HG03139 (cell line): ENCODE data around the gene COX7A2.

Experiments used
- ATAC-seq: cut with Tn5 transposase; IDR thresholded peaks from one replicate; pipeline ENCODE4 v1.9.1; 2021; ENCODE audit not compliant: unreplicated experiment

COX7A2 gene

DNA sequence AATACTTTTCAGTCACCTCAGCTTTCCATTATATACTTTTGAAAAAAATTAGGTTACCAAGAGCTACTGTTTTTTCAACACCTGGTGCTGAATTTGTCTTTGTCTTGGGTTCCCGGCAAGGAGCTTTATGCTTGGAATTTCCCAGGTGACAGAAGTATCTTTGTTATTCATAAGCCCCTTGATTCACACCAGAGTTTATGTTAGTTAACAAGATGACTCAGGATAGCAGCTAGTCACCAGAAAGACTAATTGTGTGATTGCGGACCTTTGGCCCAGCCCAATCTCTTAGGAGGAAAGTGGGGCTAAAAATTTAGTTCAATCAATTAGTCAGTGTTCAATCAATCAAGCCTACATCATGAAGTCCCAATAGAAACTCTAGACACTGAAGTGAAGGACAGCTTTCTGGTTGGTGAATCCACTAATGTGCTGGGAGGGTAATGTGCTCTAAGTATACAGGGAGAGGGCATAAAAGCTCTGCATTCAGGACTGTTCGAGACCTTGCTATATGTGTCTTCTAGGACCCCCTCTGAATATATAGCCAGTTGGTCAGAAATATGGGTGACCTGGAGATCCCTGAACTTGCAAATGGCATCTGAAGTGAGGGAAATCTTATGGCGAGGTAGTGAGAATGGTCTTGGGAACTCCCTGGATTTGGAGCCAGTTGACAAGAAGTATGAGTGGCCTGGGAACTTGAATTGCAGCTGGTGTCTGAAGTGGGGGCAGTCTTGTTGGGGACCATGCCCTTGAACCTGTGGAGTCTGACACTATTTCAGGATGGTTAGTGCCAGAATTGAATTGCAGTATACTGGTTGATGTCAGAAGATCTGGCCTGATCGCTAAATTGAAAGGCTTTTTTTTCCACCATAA lies 24.8 kb upstream of the COX7A2 start:
- no peak for ATAC-seq

DNA sequence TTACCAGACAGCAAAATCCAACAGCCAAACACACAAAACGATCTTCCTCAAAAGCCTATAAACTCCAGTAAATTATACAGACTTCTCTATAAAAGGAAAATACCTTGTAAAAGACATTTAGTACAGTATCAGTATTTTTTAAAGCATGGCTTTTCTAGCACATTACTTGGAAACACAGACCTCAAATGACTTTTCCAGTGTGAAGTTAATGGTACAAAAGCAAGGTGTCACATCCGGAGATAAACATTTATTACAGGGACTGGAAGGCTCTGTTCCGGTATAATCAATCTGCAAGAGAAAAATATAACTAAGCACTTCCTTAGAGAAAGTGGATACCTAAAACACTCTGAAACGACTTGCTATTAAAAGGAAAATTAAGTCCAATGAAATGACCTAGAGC lies 23.9 kb upstream of the COX7A2 start:
- ATAC-seq = no peak

DNA sequence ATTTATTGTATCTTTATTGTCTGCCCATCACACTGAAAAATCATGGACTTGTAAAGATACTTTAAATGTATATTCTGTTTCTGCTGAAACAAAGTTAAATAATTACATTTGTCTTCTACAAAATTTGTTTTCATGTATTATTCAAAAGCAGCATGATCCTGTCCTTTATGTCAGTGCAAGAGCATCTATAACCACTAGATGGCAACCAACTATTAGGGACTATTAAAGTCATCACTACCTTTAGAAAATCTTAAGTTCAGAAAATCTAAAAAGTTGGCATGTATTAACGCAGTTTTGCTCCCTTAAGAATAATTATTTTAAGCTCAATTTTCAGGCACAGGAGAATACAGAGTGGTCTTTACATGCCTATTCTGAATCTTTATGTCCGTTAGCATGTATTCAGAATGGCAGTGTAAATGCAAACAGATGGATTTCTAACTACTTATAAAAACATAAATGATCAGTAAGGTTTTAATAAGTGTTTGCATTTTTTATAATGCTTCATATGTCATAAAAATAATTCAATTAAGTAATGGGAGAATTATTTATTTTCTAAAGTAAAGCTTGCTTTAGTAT lies 23.2 kb upstream of the COX7A2 start:
- peak; percentile 69 for ATAC-seq

DNA sequence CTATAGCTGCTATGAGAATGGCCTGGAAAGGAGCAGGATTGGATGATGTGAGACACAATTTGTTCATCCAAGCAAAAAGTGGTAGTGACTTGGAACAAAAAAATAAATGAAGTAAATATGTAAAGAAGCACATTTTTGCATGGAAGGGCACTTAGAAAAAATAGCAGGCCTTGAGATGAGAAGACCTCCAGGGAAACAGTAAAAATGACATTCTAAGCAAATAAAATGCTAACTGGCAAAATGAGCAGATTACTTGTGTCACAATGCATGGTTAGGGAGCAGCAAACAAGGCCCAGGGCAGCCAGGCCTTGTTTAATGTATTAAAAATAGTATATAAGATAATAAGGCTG lies 19.8 kb upstream of the COX7A2 start:
- no peak for ATAC-seq

DNA sequence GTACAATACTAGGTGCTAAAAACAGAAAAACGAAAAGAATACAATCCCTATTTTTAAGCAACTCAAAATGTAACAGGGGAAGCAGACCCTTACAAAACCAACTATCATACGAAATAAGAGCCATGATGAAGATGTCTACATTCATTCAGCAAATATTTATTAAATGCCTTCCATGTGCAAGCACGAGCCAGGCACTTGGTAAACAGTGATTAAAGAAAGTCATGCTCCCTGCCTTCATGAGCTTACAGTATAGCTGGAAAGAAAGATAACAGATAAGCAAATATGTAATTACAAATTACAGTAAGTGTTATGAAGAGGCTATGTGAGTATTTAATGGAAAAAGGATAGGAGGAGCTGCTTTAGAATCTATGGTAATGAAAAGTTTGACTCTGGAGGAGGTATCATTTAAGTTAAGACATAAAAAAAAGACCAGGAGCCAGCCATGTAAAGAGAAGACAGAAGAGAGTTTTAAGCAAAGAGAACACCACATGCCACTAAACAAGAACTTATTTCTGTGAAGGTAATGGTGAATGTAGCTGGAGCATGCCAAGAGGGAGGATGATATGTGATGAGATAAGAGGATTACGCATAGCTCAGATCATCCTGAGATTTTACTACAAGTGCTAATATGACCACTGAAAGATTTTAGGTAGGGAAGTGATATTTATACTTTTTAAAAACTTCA lies 19.3 kb upstream of the COX7A2 start:
- no peak for ATAC-seq

DNA sequence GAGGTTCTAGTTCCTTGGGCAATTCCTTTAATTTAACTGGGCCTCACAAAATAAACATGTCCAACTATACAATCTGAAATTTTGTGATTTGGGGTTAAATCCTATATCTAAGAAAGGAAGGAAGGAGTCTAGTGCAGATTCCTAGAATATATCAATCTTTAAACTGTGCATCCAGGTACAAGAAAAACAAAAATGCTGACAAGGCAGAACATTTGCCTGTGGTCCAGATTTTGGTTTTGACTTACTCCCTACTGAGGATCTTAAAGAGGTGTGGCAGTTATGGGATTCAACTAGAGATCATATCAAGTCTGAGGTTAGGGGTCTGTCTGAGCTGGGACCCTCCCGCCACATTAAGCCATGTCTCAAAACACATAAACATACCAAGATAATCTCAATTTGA lies 17.7 kb upstream of the COX7A2 start:
- ATAC-seq = no peak

DNA sequence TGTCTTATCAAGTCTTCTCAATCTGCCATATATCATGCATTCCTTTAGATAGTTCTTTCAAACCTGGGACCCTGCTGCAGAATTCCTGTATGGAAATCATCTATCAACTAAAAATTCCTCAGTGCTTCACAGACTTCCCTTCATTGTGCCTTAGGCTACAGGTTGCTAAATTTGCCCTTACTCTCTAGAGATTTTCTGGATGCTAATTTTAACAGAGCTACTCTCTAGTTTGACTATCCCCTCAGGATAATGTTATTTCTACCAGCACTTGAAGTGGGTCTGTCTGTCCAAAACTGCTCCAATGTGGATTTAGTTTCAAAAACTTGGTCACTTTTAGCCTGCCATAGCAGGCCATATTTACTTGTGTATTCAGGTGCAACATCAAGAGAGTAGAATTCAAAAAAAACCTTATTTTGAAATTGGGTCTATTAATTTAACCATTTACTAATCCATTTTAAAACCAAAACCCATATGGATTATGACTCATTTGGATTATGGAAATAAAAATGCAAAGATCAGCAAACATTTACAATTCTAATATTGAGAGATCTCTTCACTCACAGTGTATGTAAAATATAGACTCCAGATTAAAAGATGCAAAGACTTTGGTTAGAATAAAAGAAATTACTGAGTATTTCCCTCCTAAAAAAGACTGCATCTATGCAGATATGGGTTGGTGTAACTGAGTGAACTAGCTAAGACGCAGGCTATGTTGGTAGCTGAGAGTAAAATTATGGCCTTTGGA lies 13.9 kb upstream of the COX7A2 start:
- no peak for ATAC-seq

DNA sequence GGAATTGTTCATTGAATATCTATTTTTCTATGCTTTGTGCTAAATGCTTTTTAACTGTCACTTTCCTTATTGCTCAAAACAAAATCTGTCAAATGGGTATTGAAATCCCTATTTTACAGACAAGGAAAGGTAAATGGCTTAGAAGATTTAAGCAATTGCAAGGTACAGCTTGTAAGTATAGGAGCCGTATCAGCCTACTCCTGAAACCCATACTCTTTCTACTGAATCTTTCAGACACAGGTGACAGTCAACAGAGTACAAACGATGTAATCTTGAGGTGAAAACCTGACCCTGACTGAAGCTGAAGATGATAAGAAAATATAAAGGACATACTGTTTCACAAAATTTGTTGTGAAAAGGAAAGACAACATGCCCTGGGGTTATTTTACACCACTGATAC lies 7.0 kb upstream of the COX7A2 start:
- no peak for ATAC-seq

DNA sequence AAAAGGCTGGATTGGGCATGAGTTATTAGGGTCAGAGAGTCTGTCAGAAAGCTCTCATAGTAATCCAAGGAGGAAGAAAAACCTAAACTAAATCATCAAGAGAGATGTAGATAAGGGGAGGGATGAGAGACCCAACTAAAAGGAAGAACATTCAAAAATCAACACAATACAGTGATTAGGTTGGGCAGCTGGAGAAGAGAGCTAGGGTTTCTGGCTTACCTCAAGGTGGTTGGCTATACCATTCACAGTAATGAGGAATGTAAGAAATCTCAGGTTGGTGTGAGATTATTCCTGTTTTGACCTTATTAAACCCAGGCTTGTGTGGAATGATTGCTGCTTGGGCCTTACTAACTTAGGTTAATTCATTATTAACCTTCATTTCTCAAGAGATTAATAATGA lies 6.2 kb upstream of the COX7A2 start:
- ATAC-seq = no peak

DNA sequence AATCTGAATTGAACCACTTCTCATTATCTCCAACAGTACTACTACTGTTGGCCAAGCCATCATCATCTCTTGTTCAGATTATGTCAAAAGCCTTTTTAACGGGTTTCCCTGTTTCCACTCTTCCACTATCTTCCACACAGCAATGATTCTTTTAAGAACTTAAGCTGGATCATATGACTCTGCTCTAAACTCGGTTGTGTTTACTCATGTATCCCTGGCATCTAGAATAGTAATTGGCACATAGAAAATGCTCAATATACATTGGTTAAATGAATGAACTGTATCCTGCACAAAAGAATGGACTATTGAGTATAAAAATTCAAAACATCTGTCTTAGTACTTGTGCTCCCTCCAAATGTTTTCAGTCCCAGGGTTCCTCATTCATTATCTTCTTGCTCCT lies 2.8 kb upstream of the COX7A2 start:
- no peak for ATAC-seq

DNA sequence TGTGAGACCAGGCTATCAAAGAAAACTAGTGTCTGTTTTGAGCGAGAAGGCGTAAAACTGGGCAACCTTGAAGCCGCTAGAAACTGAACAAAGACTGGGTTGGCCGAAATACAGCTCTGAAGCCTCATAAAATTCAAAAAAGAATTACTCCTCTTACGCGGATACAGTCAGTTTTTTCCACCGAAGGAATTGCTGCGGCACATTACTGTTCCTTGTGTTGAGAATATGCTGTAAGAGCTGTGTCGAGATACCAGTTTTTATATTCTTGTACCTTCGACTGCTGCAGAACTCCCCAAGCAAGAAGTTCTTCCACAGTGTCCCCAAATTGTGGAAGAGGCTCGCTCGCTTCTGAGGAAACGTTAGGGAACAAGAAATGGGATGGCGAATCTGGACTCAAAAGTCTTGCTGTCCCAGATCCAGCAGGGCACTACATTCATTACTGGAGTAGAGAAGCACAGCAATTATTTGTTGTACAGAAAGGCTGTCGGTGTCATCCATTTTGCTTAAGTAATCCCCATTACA lies 523 bp upstream of the COX7A2 start:
- no peak for ATAC-seq

DNA sequence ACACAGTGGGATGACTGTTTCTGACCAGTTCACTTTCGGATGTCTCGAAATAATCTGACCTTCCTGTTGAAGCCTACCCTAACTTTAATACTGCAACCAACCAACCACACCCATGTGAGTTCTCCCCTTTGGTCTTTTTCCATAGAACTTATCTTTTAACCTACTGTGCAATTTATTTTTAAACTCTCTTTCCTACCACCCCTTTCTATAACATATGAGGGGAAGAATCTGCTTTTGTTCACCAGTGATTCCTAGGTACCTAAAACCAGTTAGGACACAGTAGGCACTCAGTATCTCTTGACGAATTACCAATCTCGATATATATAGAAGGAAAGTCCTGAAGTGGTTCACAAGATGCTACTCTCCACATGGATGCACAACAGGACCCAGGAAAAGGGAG lies 7.0 kb downstream of the COX7A2 start:
- ATAC-seq = no peak

DNA sequence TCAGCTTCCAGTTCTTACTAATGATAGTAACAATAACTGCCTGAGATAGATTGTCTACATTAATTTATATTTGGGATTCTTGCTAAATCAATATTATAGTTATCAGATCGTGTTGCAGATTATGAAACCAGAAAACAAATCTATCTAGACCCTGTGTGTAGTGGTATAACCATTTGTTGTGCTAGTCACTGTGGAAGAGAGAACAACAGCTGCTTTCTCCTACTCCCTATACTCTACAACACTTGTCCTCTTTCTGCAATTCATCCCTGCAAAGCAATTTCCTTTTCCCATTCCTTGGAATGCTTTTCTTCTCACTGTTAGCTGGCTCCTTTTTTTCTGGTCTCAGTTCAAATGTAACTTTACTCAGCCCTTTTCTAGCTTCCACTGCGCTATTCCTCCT lies 8.3 kb downstream of the COX7A2 start:
- ATAC-seq = no peak

DNA sequence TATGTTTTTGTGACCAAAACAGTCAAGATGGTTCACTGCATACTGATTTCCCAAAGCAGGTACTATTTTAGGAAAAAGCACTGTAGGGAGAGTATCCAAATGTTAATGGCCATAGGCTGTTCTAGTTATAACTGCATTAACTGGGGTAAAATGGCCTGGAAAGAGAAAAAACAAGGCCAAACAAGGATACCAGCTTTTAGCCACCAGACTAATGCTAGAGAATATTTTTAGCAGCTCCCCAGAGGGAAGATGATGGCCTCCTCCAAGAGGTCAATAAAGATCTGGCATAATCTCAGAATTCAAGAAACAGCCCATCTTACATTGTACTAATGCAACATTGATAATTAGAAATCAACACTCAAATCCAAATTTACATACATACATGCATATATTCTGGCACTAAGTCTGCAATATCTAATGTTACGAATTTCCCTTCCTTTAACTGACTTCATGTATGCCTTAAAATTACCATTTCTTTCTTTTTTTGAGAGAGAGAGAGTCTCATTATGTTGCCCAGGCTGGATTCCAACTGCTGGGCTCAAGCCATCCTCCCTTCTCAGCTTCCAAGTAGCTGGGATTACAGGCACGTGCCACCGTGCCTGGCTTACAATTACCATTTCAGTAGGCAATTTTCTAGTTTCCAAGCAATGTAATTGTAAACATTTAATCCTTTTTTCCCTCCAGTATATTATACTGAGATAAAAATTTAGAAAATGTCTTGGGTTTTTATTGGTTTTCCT lies 9.3 kb downstream of the COX7A2 start:
- ATAC-seq = no peak

DNA sequence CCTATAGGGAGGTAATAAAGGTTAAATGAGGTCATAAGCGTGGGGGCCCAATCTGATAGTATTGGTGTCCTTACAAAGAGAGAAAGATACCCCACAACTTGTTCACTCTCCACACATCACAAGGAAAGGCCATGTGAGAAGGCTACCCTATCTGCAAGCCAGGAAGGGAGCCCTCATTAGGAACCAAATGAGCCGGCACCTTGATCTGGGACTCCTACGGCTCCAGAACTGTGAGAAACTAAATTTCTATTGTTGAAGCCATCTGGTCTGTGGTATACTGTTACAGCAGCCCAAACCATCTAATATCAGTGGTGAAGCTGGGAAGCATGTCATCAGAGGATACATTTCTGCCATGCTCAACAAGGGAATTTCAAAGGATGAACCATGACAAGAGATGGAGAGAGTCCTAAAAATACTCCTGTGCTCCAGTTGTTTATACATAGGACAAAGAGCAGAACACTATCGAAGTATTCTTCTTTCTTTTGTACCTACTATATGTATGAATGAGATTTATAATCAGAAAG lies 10.4 kb downstream of the COX7A2 start:
- no peak for ATAC-seq

DNA sequence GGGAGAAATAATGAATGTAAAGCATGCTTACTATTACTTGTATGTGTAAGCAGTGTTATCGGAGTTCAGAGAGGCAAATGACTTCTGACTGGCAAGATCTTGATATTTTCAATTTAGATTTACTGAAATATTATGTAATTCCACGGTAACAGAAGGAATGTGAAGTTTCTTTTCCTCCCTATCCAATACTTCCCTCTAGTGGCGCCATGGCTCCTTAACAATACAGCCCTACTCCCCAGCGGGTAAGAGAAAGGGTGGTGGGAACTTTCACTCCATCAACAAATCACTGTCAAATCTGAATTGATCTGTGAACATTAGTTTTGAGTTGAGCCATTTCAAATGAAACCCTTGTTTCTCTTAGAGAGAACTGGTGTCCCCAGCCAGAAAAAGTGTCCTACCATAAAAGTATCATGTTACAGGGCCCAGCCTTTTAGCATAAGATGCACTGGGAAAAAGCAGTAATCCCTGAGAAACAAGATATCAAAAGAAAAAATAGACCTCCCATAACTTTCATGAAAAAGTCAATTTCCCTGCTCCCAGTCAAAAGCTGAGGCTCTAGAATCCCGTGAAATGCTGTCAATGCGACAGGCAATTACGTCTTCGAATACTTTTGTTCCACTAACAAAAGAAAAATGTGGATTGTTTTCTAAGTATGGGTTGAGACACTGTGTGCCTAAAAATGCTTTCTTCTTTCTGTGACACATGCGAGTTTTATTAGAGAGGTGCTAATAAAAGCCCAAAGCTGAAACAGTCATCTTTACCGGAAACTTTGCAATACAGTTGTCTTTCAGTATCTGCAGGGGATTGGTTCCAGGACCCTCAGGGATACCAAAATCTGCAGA lies 12.9 kb downstream of the COX7A2 start:
- no peak for ATAC-seq

DNA sequence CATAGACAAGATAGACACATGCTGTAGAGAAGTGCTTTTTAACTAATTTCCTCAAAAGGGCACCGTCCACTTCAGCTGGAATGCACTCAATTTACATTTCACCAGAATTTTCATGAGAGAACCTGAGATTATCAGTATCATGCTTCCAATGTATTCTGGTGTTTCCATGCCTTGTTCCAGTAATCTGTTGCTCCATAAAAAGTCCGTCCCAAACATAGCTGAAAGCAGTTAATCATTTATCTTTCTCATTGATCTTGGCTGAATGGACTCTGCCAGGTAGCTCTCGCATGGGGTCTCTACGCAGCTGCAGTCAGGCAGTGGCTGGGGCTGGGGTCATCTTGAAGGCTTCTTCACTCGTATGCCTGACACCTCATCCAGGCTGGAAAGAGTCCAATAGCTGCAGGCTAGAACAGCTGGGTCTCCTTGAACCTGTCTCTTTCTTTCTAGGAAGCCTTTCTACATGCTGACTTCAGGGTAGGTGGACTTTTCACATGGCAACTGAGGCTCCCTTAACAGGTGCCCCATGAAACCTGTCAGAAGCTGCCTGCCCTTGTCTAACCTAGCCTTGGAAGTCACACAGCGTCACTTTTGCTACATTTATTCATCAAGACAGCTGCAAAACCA lies 19.2 kb downstream of the COX7A2 start:
- ATAC-seq = no peak

DNA sequence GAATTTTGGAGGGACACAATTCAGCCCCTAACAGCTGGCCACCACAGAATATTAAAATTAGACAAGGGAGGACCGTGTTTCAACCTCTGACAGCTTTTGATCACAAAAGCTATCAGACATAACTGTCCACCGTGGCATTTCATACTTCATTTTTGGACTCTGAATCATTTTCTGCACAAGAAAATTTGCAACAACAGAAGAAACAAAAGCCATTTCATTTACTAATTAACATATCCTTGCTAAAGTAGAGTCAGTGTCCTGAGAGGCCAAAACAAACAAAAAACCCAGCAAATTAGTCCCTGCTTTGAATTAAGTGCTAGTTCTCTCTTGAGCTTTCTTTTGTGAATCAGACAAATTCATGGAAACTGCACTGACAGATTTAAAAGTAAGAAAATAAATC lies 20.2 kb downstream of the COX7A2 start:
- no peak for ATAC-seq

DNA sequence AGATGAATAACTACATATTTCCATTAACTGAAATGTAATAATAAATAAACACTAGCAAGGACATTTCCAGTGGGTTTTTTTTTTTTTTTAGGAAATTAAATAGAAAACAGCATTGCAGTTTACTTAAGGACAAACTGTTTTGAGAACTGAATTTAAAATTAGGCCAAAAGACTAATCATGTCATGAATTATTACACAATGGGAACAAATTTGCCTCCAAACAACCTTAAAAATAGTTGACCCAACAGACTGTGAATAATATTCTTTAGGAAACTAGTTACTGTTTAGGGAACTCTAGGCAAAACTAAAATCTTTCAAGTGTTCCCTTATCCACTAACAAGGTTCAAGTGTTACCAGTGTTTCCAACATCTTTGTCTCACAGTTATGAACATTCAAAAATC lies 21.3 kb downstream of the COX7A2 start:
- no peak for ATAC-seq
